Measurements from ENCODE around the gene KCTD3.

DNA sequence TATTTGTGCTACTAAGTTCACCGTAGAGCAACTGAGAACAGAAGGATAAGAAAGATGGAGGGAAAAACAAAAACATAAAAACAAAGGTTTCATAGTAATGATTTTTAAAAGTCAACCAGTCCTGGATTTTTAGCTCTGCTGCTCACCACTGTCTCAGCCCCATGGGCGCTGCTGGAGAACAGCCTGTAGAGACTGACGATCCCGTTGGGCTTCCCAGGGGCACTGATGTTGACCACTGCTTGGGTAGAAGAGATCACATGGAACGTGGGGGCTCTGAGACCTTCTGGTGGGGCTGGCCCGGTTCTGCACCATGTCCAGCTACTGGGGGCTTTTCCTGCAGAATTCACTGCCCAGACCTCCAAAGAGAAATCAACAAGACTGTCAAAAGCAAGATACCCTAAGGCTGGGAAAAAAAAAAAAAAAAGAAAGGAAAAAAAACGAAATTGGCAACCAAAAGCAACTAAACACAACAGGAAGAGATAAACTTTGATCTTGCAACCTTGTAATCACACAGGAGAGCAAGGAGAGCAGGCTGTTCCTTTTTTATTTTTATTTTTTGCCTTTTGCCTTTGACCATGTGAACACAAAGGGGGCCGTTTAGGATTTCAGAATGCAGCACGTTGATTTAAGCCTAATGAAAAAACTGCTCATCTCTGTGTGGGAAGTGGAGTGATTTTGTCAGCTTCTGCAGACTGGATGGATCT is 83.5 kb downstream of the KCTD3 start:
- TF ChIP-seq CTCF (conservative IDR thresholded peaks at IDR 0.05 in 1 of 2, IDR thresholded peaks at IDR 0.05 in 1 of 2; ENCODE audit: extremely low read depth in 1 of 2, insufficient read depth in 1 of 2, low read depth in 1 of 2, low read length in 2 of 2) (no peak), EZH2 (IDR thresholded peaks at IDR 0.05; ENCODE audit: borderline replicate concordance, low read length) (no peak)
